Measurements from ENCODE around the gene PDE4B. TPM values are rescaled to one million over a fixed set of nuclear protein-coding genes. Genes with fewer than 3 reads are reported as not detected.

PDE4B gene
- total RNA-seq, 1 experiment from 2014 or later = 1.4 TPM

- no peaks in the 10 kb centered on the region for H3K79me2 ChIP-seq (ENCODE audit: low read length)
- intact Hi-C loops (cut with micrococcal nuclease) = loop anchor here (5.0 kb wide), 3 partner anchors 59 to 86 kb away; no protein-coding TSS in a partner anchor
- H3K27ac ChIP-seq (ENCODE audit: low read length) = no peak overlapping the region
- no peak overlapping the region for H3K4me2 ChIP-seq (ENCODE audit: low read length)
- TF ChIP-seq EZH2 (IDR thresholded peaks at IDR 0.05; ENCODE audit: low read length, unreplicated experiment) (no peak), CTCF (conservative IDR thresholded peaks at IDR 0.05; ENCODE audit: low read depth, low read length) (no peak), EZH2phosphoT487 (IDR thresholded peaks at IDR 0.05; ENCODE audit: borderline replicate concordance, low read length) (no peak)
- no peak overlapping the region for H2AFZ ChIP-seq (ENCODE audit: low read length)
- H3K36me3 ChIP-seq (ENCODE audit: low read depth, low read length) = no peaks in the 10 kb centered on the region
- H3K9ac ChIP-seq (ENCODE audit: low read length) = no peak overlapping the region
- POLR2A ChIA-PET (ENCODE audit: unreplicated experiment) = no interaction called here
- H3K4me3 ChIP-seq (ENCODE audit: low read length) = no peak overlapping the region
- no peaks in the 10 kb centered on the region for H3K9me2 ChIP-seq (replicated peaks; ENCODE audit: low read length)
- CTCF ChIA-PET = no interaction called here
- ATAC-seq (no peak), DNase-seq (no peak)
- H3K4me1 ChIP-seq (ENCODE audit: insufficient read depth, low read length) = peaks cover 23% of the 10 kb centered on the region
- no peaks in the 10 kb centered on the region for H3K9me3 ChIP-seq (ENCODE audit: low read length)
- no peaks in the 10 kb centered on the region for H3F3A ChIP-seq (ENCODE audit: low read length, unreplicated experiment)
- no peaks in the 10 kb centered on the region for H4K20me1 ChIP-seq (ENCODE audit: low read length)
- H3K27me3 ChIP-seq (ENCODE audit: low read length) = no peaks in the 10 kb centered on the region
- BruUV-seq (replicated peaks) = no TSS peak
These were observed 558.8 kb downstream of the PDE4B start for GRCh38 chr1:66351478-66351877.

- Histone ChIP-seq H3K9ac (ENCODE audit: low read length) (no peak overlapping the region), H3K4me2 (ENCODE audit: low read length) (no peak overlapping the region), H3K27me3 (ENCODE audit: low read length) (no peaks in the 10 kb centered on the region), H3K4me1 (ENCODE audit: insufficient read depth, low read length) (peaks cover 19% of the 10 kb centered on the region), H3K79me2 (ENCODE audit: low read length) (no peaks in the 10 kb centered on the region), H3K36me3 (ENCODE audit: low read depth, low read length) (no peaks in the 10 kb centered on the region), H3F3A (ENCODE audit: low read length, unreplicated experiment) (no peaks in the 10 kb centered on the region), H2AFZ (ENCODE audit: low read length) (no peak overlapping the region), H3K27ac (ENCODE audit: low read length) (no peak overlapping the region), H3K9me3 (ENCODE audit: low read length) (no peaks in the 10 kb centered on the region), H3K9me2 (replicated peaks; ENCODE audit: low read length) (no peaks in the 10 kb centered on the region), H3K4me3 (ENCODE audit: low read length) (no peak overlapping the region), H4K20me1 (ENCODE audit: low read length) (no peaks in the 10 kb centered on the region)
- ATAC-seq = no peak
- ChIA-PET CTCF (no interaction called here), POLR2A (ENCODE audit: unreplicated experiment) (no interaction called here)
- no peak for DNase-seq
- BruUV-seq (replicated peaks) = no TSS peak
- intact Hi-C loops (cut with micrococcal nuclease) = loop anchor here (5.0 kb wide), 3 partner anchors 60 to 85 kb away; no protein-coding TSS in a partner anchor
- TF ChIP-seq EZH2 (IDR thresholded peaks at IDR 0.05; ENCODE audit: low read length, unreplicated experiment) = no peak
- TF ChIP-seq EZH2phosphoT487 (IDR thresholded peaks at IDR 0.05; ENCODE audit: borderline replicate concordance, low read length) = no peak
- no peak for TF ChIP-seq CTCF (conservative IDR thresholded peaks at IDR 0.05; ENCODE audit: low read depth, low read length)
These were observed 559.2 kb downstream of the PDE4B start for GRCh38 chr1:66351913-66352312.

GRCh38 chr1:66352792-66353191, 560.1 kb downstream of the PDE4B start:
- H3K79me2 ChIP-seq (ENCODE audit: low read length) = no peaks in the 10 kb centered on the region
- no peak overlapping the region for H3K4me2 ChIP-seq (ENCODE audit: low read length)
- no peaks in the 10 kb centered on the region for H3F3A ChIP-seq (ENCODE audit: low read length, unreplicated experiment)
- POLR2A ChIA-PET (ENCODE audit: unreplicated experiment) = interaction anchor here (0.6 to 0.7 kb wide), 2 partner anchors 11 to 84 kb away, joined by 3 read pairs; no protein-coding TSS in a partner anchor
- CTCF ChIA-PET = no interaction called here
- no peaks in the 10 kb centered on the region for H4K20me1 ChIP-seq (ENCODE audit: low read length)
- H3K36me3 ChIP-seq (ENCODE audit: low read depth, low read length) = no peaks in the 10 kb centered on the region
- no peaks in the 10 kb centered on the region for H3K9me2 ChIP-seq (replicated peaks; ENCODE audit: low read length)
- no peaks in the 10 kb centered on the region for H3K9me3 ChIP-seq (ENCODE audit: low read length)
- intact Hi-C loops (cut with micrococcal nuclease) = loop anchor here (5.0 kb wide), 3 partner anchors 60 to 85 kb away; no protein-coding TSS in a partner anchor
- no peak overlapping the region for H3K9ac ChIP-seq (ENCODE audit: low read length)
- no peak overlapping the region for H2AFZ ChIP-seq (ENCODE audit: low read length)
- no peaks in the 10 kb centered on the region for H3K27me3 ChIP-seq (ENCODE audit: low read length)
- H3K4me3 ChIP-seq (ENCODE audit: low read length) = no peak overlapping the region
- H3K27ac ChIP-seq (ENCODE audit: low read length) = no peak overlapping the region
- TF ChIP-seq CTCF (conservative IDR thresholded peaks at IDR 0.05; ENCODE audit: low read depth, low read length) (no peak), EZH2 (IDR thresholded peaks at IDR 0.05; ENCODE audit: low read length, unreplicated experiment) (no peak), EZH2phosphoT487 (IDR thresholded peaks at IDR 0.05; ENCODE audit: borderline replicate concordance, low read length) (no peak)
- peaks cover 18% of the 10 kb centered on the region for H3K4me1 ChIP-seq (ENCODE audit: insufficient read depth, low read length)
- DNase-seq = no peak
- ATAC-seq = no peak; the same call in 1 of the 2 replicates
- no TSS peak for BruUV-seq (replicated peaks)

Measured in PC-3 (cell line).